ENCODE measurements around the gene DUS1L.

DNA sequence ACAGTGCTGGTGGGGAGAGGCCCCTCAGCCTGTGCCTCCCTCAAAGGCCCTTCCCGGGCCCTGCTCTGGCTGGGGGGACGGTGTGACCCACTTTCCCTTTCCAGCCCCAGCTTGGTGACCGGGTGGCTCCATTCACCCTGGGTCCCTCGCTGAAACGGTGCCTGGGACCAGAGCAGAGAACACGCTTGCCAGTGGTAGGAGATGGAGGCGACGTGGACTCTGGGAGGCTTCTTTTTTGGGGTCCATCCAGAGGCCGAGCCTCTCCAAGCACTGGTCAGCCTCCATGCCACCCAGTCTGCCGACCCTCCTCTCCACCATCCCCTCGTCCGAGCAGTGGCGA is 50.7 kb downstream of the DUS1L start:
- TF ChIP-seq, protein P1, sequence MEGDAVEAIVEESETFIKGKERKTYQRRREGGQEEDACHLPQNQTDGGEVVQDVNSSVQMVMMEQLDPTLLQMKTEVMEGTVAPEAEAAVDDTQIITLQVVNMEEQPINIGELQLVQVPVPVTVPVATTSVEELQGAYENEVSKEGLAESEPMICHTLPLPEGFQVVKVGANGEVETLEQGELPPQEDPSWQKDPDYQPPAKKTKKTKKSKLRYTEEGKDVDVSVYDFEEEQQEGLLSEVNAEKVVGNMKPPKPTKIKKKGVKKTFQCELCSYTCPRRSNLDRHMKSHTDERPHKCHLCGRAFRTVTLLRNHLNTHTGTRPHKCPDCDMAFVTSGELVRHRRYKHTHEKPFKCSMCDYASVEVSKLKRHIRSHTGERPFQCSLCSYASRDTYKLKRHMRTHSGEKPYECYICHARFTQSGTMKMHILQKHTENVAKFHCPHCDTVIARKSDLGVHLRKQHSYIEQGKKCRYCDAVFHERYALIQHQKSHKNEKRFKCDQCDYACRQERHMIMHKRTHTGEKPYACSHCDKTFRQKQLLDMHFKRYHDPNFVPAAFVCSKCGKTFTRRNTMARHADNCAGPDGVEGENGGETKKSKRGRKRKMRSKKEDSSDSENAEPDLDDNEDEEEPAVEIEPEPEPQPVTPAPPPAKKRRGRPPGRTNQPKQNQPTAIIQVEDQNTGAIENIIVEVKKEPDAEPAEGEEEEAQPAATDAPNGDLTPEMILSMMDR (optimal IDR thresholded peaks at IDR 0.05 in 1 of 3, IDR thresholded peaks at IDR 0.05 in 1 of 3, conservative IDR thresholded peaks at IDR 0.05 in 1 of 3; ENCODE audit: extremely low read depth in 1 of 3, insufficient read depth in 2 of 3, low read length in 3 of 3), result no peak
- no peak for TF ChIP-seq EZH2 (IDR thresholded peaks at IDR 0.05; ENCODE audit: low read length)

All from keratinocyte (primary cell).